Fibroblast of lung (primary cell): ENCODE results near the gene RIC8A.
"Not testable (repeated sequence)": the region's sequence is repeated elsewhere in the genome, so short reads cannot be mapped to it uniquely, and the experiment has no call there.

Experiments used
- CTCF ChIP-seq, 2 donors: IDR thresholded peaks in 1 of 2; conservative IDR thresholded peaks in 1 of 2; 1 replicate in 1 of 2; 2 replicates in 1 of 2; pipeline ENCODE4 v1.5.1; 2011 to 2012; ENCODE audit warnings: low read length in 2 of 2, control low read depth in 1 of 2, inconsistent platforms in 1 of 2, low read depth in 1 of 2, mild to moderate bottlenecking in 1 of 2
- EZH2 ChIP-seq: IDR thresholded peaks from 2 replicates; pipeline ENCODE4 v1.5.1; 2012; ENCODE audit warnings: low read length, control low read depth, mild to moderate bottlenecking; ENCODE audit errors: missing control alignments

GRCh38 chr11:193481-193880, 14.0 kb upstream of the RIC8A start:
- TF ChIP-seq CTCF (conservative IDR thresholded peaks at IDR 0.05 in 1 of 2, IDR thresholded peaks at IDR 0.05 in 1 of 2; ENCODE audit: low read depth in 1 of 2, low read length in 2 of 2); EZH2: not testable (repeated sequence)
